ENCODE data around the gene ADCY4. TPM values are rescaled to one million over a fixed set of nuclear protein-coding genes. Genes with fewer than 3 reads are reported as not detected.

Gene ADCY4
- total and polyA plus RNA-seq, 2 of the 13 experiments (the other 11 are each of a cell fraction or from before 2014, with no cell fraction given), result 0.03 TPM; not detected in 1

GRCh38 chr14:24362241-24362960, 27.5 kb upstream of the ADCY4 start:
- no peak for FAIRE-seq
- no peak for ATAC-seq
- H3K4me3 ChIP-seq (replicated peaks in 1 of 3; ENCODE audit: insufficient read depth in 1 of 3, low read depth in 2 of 3, low read length in 3 of 3), result no peak overlapping the region
- H3K9me3 ChIP-seq (ENCODE audit: low read length), result no peaks in the 10 kb centered on the region
- peaks cover 22% of the 10 kb centered on the region for H3K4me1 ChIP-seq (ENCODE audit: insufficient read depth, low read length)
- no peak overlapping the region for H3K4me2 ChIP-seq (ENCODE audit: low read depth, low read length)
- intact Hi-C loops (cut with micrococcal nuclease; ENCODE audit: unreplicated experiment), result no loop called here
- CTCF ChIA-PET (ENCODE audit: low intra/inter-chr PET ratio, low total read pairs), result interaction anchor here (7.9 kb wide), 1 partner anchor 71 kb away, joined by 295 read pairs; the partner anchor contains the start of genes CBLN3 and KHNYN
- H2AFZ ChIP-seq (ENCODE audit: low read length), result no peak overlapping the region
- BruUV-seq (replicated peaks), result no TSS peak
- no peak for DNase-seq (ENCODE audit: low spot score)
- no peak overlapping the region for H3K27ac ChIP-seq (ENCODE audit: extremely low read length, insufficient read depth, low read length)
- peaks cover 4 to 15% of the 10 kb centered on the region in 2 experiments for H3K27me3 ChIP-seq (ENCODE audit: control insufficient read depth in 1 of 2, insufficient read depth in 2 of 2, low read length in 2 of 2)
- H3K79me2 ChIP-seq (ENCODE audit: insufficient read depth, low read length), result no peaks in the 10 kb centered on the region
- H3K9ac ChIP-seq (ENCODE audit: insufficient read depth, low read depth, low read length), result no peak overlapping the region
- no peaks in the 10 kb centered on the region for H4K20me1 ChIP-seq (ENCODE audit: insufficient read depth, low read length)
- POLR2A ChIA-PET, result interaction anchor here (2.5 to 3.1 kb wide), 3 partner anchors 67 to 80 kb away, joined by 7 to 14 read pairs (median 9); partner anchors contain the start of genes CBLN3 and KHNYN
- in situ Hi-C loops (cut with HindIII; ENCODE audit: extremely low pct_ligation_motif_present, low pct_unique_long_range_greater_than_20kb), result no loop called here
- no peaks in the 10 kb centered on the region for H3K36me3 ChIP-seq (replicated peaks in 1 of 2; ENCODE audit: control insufficient read depth in 1 of 2, insufficient read depth in 2 of 2, low read length in 2 of 2)
- 1% methylated on average over 2 of the region's 2 CpGs for WGBS (ENCODE audit: low lambda C conversion rate)
- no peak for TF ChIP-seq ZNF142 (CRISPR knock-in tag; IDR thresholded peaks at IDR 0.05)
- no peak for TF ChIP-seq NR2C2 (CRISPR knock-in tag; IDR thresholded peaks at IDR 0.05; ENCODE audit: borderline replicate concordance)
- no peak for TF ChIP-seq ZNF790 (CRISPR knock-in tag; IDR thresholded peaks at IDR 0.05; ENCODE audit: borderline replicate concordance)
- no peak for TF ChIP-seq MXD1 (CRISPR knock-in tag; IDR thresholded peaks at IDR 0.05)
- no peak for TF ChIP-seq ZNF362 (CRISPR knock-in tag; IDR thresholded peaks at IDR 0.05; ENCODE audit: borderline replicate concordance)
- TF ChIP-seq ELK4 (CRISPR knock-in tag; IDR thresholded peaks at IDR 0.05; ENCODE audit: borderline replicate concordance), result no peak
- TF ChIP-seq SMAD9 (CRISPR knock-in tag; IDR thresholded peaks at IDR 0.05), result no peak
- TF ChIP-seq ZNF782 (CRISPR knock-in tag; IDR thresholded peaks at IDR 0.05; ENCODE audit: borderline replicate concordance), result no peak
- no peak for TF ChIP-seq ZNF691 (CRISPR knock-in tag; IDR thresholded peaks at IDR 0.05; ENCODE audit: borderline replicate concordance, low read depth)
- TF ChIP-seq ZNF484 (CRISPR knock-in tag; IDR thresholded peaks at IDR 0.05; ENCODE audit: borderline replicate concordance, low read depth), result no peak

Measured in HepG2 (cell line).